B cell (primary cell): ENCODE data around the gene PRICKLE2. TPM values are rescaled to one million over a fixed set of nuclear protein-coding genes. Genes with fewer than 3 reads are reported as not detected.

ENCODE experiments used
- ATAC-seq: fragments of 200-7000 bp; cut with Tn5 transposase; one replicate; pipeline ENCODE4 v1.10.0; 2021; ENCODE audit warnings: low read depth, mild to moderate bottlenecking, moderate number of reproducible peaks, moderate library complexity
- CTCF ChIA-PET: fragments of 350-600 bp; sonication (Branson Sonifier 250); formaldehyde crosslinking; loops from one replicate; lab custom pipeline; 2021; ENCODE audit warnings: antibody characterized with exemption, inconsistent platforms; lab: Charles Lee
- POLR2A ChIA-PET: fragments of 350-600 bp; sonication (Branson Sonifier 250); formaldehyde crosslinking; loops from one replicate; lab custom pipeline; 2021; ENCODE audit warnings: antibody characterized with exemption; lab: Charles Lee
- DNase-seq: peaks from one replicate; pipeline ENCODE4 v3.0.0; 2013
- H2AFZ ChIP-seq: 2 replicates; pipeline ENCODE4 v1.6.1; 2012; ENCODE audit warnings: mild to moderate bottlenecking, low read depth, low read length; ENCODE audit not compliant: insufficient read depth, poor library complexity, severe bottlenecking
- H3K27ac ChIP-seq, 2 donors: 1 replicate in 1 of 2; 2 replicates in 1 of 2; pipeline ENCODE4 v1.5.1; 2012 to 2013; ENCODE audit warnings: low read length in 2 of 2, mild to moderate bottlenecking in 2 of 2, moderate library complexity in 1 of 2
- H3K27me3 ChIP-seq, 4 experiments: fragments of 200-600 bp in 1 of 4; sonication (generic) in 1 of 4; replicated peaks in 1 of 4; 1 replicate in 2 of 4; 2 replicates in 2 of 4; pipeline versions ENCODE4 v1.6.1 to v1.7.0; 2013 to 2016; ENCODE audit warnings: low read length in 3 of 4, mild to moderate bottlenecking in 2 of 4, mixed read lengths in 1 of 4, moderate library complexity in 1 of 4; ENCODE audit not compliant: insufficient read depth in 4 of 4, control insufficient read depth in 3 of 4; ENCODE audit errors: control extremely low read depth in 1 of 4
- H3K36me3 ChIP-seq, 2 experiments: replicated peaks in 1 of 2; 1 replicate in 1 of 2; 2 replicates in 1 of 2; pipeline versions ENCODE4 v1.6.1 to v1.7.1; 2013; ENCODE audit warnings: low read length in 1 of 2; ENCODE audit not compliant: insufficient read depth in 2 of 2, control insufficient read depth in 1 of 2; ENCODE audit errors: control extremely low read depth in 1 of 2, extremely low read depth in 1 of 2
- H3K4me1 ChIP-seq, 2 donors: fragments of 200-600 bp in 1 of 2; sonication (generic) in 1 of 2; 1 replicate in 1 of 2; 2 replicates in 1 of 2; pipeline versions ENCODE4 v1.5.1 to v1.6.1; 2013 to 2017; ENCODE audit warnings: low read length in 2 of 2; ENCODE audit not compliant: control insufficient read depth in 2 of 2, insufficient read depth in 2 of 2
- H3K4me2 ChIP-seq: replicated peaks from 2 replicates; pipeline ENCODE3; 2012; ENCODE audit warnings: mild to moderate bottlenecking, low read depth, low read length; ENCODE audit not compliant: poor library complexity, severe bottlenecking
- H3K4me3 ChIP-seq, 5 experiments: fragments of 200-600 bp in 1 of 5; sonication (generic) in 1 of 5; 1 replicate in 3 of 5; 2 replicates in 2 of 5; pipeline versions ENCODE4 v1.5.1 to v1.7.0; 2011 to 2016; ENCODE audit warnings: low read length in 4 of 5, mild to moderate bottlenecking in 4 of 5, low read depth in 2 of 5, control low read depth in 1 of 5, moderate library complexity in 1 of 5; ENCODE audit not compliant: insufficient read depth in 1 of 5; ENCODE audit errors: control extremely low read depth in 1 of 5, extremely low read depth in 1 of 5
- H3K79me2 ChIP-seq: fragments of 200-600 bp; sonication (generic); one replicate; pipeline ENCODE4 v1.6.0; 2016; ENCODE audit warnings: low read length; ENCODE audit not compliant: control insufficient read depth, insufficient read depth
- H3K9ac ChIP-seq: fragments of 200-600 bp; sonication (generic); 2 replicates; pipeline ENCODE4 v1.6.1; 2017; ENCODE audit warnings: mild to moderate bottlenecking, low read length, moderate library complexity
- H3K9me3 ChIP-seq, 3 donors: one replicate each; pipeline versions ENCODE4 v1.6.1 to v1.7.1; 2013; ENCODE audit warnings: low read length in 2 of 3; ENCODE audit not compliant: control insufficient read depth in 2 of 3, insufficient read depth in 1 of 3; ENCODE audit errors: control extremely low read depth in 1 of 3
- H4K20me1 ChIP-seq: 2 replicates; pipeline ENCODE4 v1.6.0; 2012; ENCODE audit warnings: mild to moderate bottlenecking, low read length; ENCODE audit not compliant: insufficient read depth, control insufficient read depth, poor library complexity, severe bottlenecking
- H3K27ac Mint-ChIP-seq: one replicate; pipeline ENCODE4 v1.8.0; 2021; ENCODE audit warnings: mixed read lengths
- H3K27me3 Mint-ChIP-seq: one replicate; pipeline ENCODE4 v1.8.0; 2021; ENCODE audit warnings: mixed read lengths
- H3K4me1 Mint-ChIP-seq: one replicate; pipeline ENCODE4 v1.8.0; 2021; ENCODE audit warnings: mixed read lengths
- H3K4me3 Mint-ChIP-seq: one replicate; pipeline ENCODE4 v1.8.0; 2021; ENCODE audit warnings: mixed read lengths
- H3K9me3 Mint-ChIP-seq: one replicate; pipeline ENCODE4 v1.8.0; 2022; ENCODE audit warnings: mixed read lengths; ENCODE audit not compliant: insufficient read depth
- CTCF ChIP-seq: fragments of 200-600 bp; IDR thresholded peaks from one replicate; pipeline ENCODE4 v1.8.0; 2022; ENCODE audit warnings: antibody characterized with exemption, mild to moderate bottlenecking
- EZH2 ChIP-seq: IDR thresholded peaks from 2 replicates; pipeline ENCODE4 v1.6.1; 2012; ENCODE audit warnings: borderline replicate concordance, low read depth, mild to moderate bottlenecking, moderate library complexity, low read length; ENCODE audit not compliant: insufficient read depth, poor library complexity, severe bottlenecking
- WGBS: methylation state at CpG from one replicate; pipeline ENCODE4 v1.1.5; 2013; ENCODE audit warnings: missing lambda C conversion rate; ENCODE audit not compliant: insufficient coverage; 5-methylcytosine and 5-hydroxymethylcytosine counted together
- intact Hi-C: fragments of 100-400 bp; cut with micrococcal nuclease; formaldehyde crosslinking; loops from one replicate; pipeline ENCODE4 v1.10.0; 2022
- polyA plus RNA-seq: library from polyadenylated mRNA; depleted of rRNA; stranded (reverse); fragments of >200 nt; gene quantifications from 2 replicates; pipeline ENCODE4 v1.2.3, GENCODE V29; 2012
- total RNA-seq, 2 donors: library from RNA; stranded (reverse); fragments of 120-200 nt in 1 of 2; gene quantifications; 1 replicate in 1 of 2; 2 replicates in 1 of 2; pipeline versions ENCODE4 v1.2.3 to v1.2.4, GENCODE V29; 2013 to 2022

The PRICKLE2 gene
- total and polyA plus RNA-seq, 2 donors (not counting 1 experiment from before 2014, with no cell fraction given) = 0.30 to 1.4 TPM

DNA sequence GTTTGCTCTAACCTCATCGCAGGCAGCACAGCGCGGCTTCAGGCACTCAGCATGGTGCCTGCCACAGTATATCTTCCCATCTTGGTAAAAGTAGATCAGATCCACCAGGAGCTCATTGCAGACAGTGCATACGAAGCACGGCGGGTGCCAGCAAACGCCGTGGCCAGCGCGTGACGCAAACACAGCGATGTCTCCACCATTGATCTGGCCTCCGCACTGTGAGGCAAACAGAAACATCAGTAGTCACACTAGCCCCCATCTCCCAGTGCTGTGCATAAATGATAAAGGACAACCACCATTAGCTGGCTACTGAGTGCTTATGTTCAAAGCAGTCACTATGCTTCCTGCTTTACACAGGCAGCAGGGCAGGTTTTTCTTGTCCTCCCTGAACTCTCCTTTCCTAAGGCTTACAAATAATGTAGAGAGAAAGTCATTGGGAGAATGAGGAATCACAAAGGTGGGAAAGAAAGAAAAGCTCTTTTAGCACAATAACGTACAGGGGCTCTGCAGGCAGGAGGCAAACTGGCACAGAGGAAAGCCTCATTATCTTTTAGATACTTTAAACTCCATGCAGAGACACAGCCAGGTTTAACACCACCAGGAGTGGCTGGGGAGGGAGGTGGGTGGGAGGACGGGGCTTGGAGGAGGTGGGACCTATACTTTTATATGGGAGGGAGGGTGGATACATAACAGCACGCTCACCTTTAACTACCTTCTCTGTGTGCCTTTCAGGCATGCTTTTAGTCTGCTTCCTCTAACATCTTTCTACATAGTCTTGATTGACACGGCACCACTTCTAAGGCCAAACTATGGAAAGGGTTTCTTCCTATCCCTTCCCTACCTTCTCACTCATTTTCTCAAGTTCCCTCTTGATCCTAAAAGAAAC is 67.9 kb downstream of the PRICKLE2 start:
- CTCF ChIA-PET = no interaction called here
- Histone ChIP-seq H4K20me1 (no peaks in the 10 kb centered on the region), H2AFZ (no peak overlapping the region), H3K4me3 (no peak overlapping the region), H3K79me2 (no peaks in the 10 kb centered on the region), H3K27me3 (no peaks in the 10 kb centered on the region), H3K9ac (no peak overlapping the region), H3K4me2 (no peak overlapping the region), H3K9me3 (no peaks in the 10 kb centered on the region), H3K4me1 (peaks cover 0 to 2% of the 10 kb centered on the region in 2 donors), H3K36me3 (no peaks in the 10 kb centered on the region), H3K27ac (no peak overlapping the region)
- TF ChIP-seq CTCF (no peak), EZH2 (no peak)
- peaks cover 11% of the 10 kb centered on the region for H3K4me1 Mint-ChIP-seq
- intact Hi-C loops = no loop called here
- WGBS = 96% methylated on average over 12 of the region's 17 CpGs
- H3K27me3 Mint-ChIP-seq = no peaks in the 10 kb centered on the region
- no peak overlapping the region for H3K27ac Mint-ChIP-seq
- no peak overlapping the region for H3K4me3 Mint-ChIP-seq
- DNase-seq = no peak
- no peak for ATAC-seq
- H3K9me3 Mint-ChIP-seq = no peaks in the 10 kb centered on the region
- POLR2A ChIA-PET = no interaction called here

DNA sequence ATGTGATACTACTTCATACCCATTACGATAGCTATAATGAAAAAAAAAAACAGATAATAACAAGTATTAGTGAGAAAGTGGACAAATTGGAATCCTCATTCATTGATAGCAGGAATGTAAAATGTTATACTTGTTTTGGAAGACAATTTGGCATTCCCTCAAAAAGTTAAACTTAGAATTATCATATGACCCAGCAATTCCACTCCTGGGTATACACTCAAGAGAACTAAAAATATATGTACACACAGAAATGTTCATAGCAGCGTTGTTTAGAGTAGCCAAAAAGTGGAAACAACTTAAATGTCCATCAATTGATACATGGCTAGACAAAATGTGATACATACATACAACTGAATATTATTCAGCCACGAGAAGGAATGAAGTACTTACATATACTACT is 69.9 kb downstream of the PRICKLE2 start:
- Histone ChIP-seq H3K4me3 (no peak overlapping the region), H3K4me1 (no peaks in the 10 kb centered on the region), H3K4me2 (no peak overlapping the region), H3K9me3 (no peaks in the 10 kb centered on the region), H4K20me1 (no peaks in the 10 kb centered on the region), H3K79me2 (no peaks in the 10 kb centered on the region), H3K36me3 (no peaks in the 10 kb centered on the region), H3K27me3 (no peaks in the 10 kb centered on the region), H2AFZ (no peak overlapping the region), H3K27ac (no peak overlapping the region), H3K9ac (no peak overlapping the region)
- DNase-seq = no peak
- WGBS = no CpG with 5 or more reads among the region's 3 CpGs
- ChIA-PET POLR2A (no interaction called here), CTCF (interaction anchor here (0.7 kb wide), 1 partner anchor 56 kb away, joined by 3 read pairs; no protein-coding TSS in a partner anchor)
- intact Hi-C loops = no loop called here
- Mint-ChIP-seq H3K4me1 (no peaks in the 10 kb centered on the region), H3K9me3 (no peaks in the 10 kb centered on the region), H3K4me3 (no peak overlapping the region), H3K27ac (no peak overlapping the region), H3K27me3 (no peaks in the 10 kb centered on the region)
- no peak for ATAC-seq
- TF ChIP-seq EZH2 (no peak), CTCF (no peak)
